HuH-7.5 (cell line): ENCODE measurements around the gene ILKAP.

Source experiments
- DNase-seq: peaks from one replicate; pipeline ENCODE4 v3.0.0; 2011; ENCODE audit warnings: low spot score

ILKAP gene

GRCh38 chr2:238236571-238236970 is 33.1 kb upstream of the ILKAP start:
- DNase-seq: no peak

GRCh38 chr2:238235856-238236255 is 32.4 kb upstream of the ILKAP start:
- no peak for DNase-seq

GRCh38 chr2:238235331-238235732 is 31.8 kb upstream of the ILKAP start:
- no peak for DNase-seq

- DNase-seq: no peak
Observed at GRCh38 chr2:238233625-238234024, 30.1 kb upstream of the ILKAP start.

- DNase-seq: no peak
Observed at GRCh38 chr2:238231809-238232208, 28.3 kb upstream of the ILKAP start.

- no peak for DNase-seq
Observed at GRCh38 chr2:238231251-238231793, 27.8 kb upstream of the ILKAP start.

GRCh38 chr2:238230699-238231098 is 27.2 kb upstream of the ILKAP start:
- no peak for DNase-seq

- DNase-seq: no peak
Observed at GRCh38 chr2:238228700-238229099, 25.2 kb upstream of the ILKAP start.

- DNase-seq: no peak
Observed at GRCh38 chr2:238227587-238228032, 24.1 kb upstream of the ILKAP start.

- no peak for DNase-seq
Observed at GRCh38 chr2:238226698-238227586, 23.4 kb upstream of the ILKAP start.

GRCh38 chr2:238225911-238226697 is 22.6 kb upstream of the ILKAP start:
- no peak for DNase-seq

- no peak for DNase-seq
Observed at GRCh38 chr2:238225121-238225520, 21.6 kb upstream of the ILKAP start.

- DNase-seq: no peak
Observed at GRCh38 chr2:238224356-238225035, 21.0 kb upstream of the ILKAP start.

- DNase-seq: no peak
Observed at GRCh38 chr2:238220892-238221521, 17.5 kb upstream of the ILKAP start.

- DNase-seq: no peak
Observed at GRCh38 chr2:238220274-238220891, 16.9 kb upstream of the ILKAP start.

- no peak for DNase-seq
Observed at GRCh38 chr2:238216651-238217184, 13.2 kb upstream of the ILKAP start.

GRCh38 chr2:238207006-238207405 is 3.5 kb upstream of the ILKAP start:
- DNase-seq: no peak

GRCh38 chr2:238203973-238204683 is 633 bp upstream of the ILKAP start:
- DNase-seq: no peak

- DNase-seq: no peak
Observed at GRCh38 chr2:238202326-238203093, 985 bp downstream of the ILKAP start.

- DNase-seq: no peak
Observed at GRCh38 chr2:238190445-238190844, 13.1 kb downstream of the ILKAP start.
